K562 (cell line): ENCODE data around the gene TMEM14C. TPM values are rescaled to one million over a fixed set of nuclear protein-coding genes. Genes with fewer than 3 reads are reported as not detected.

Experiments used
- ARNT ChIP-seq, 2 experiments: fragments of 450-650 bp; IDR thresholded peaks; 2 replicates each; pipeline ENCODE4 v1.6.1; 2016; ENCODE audit warnings: mild to moderate bottlenecking in 1 of 2
- ATF3 ChIP-seq, 2 experiments: fragments of 450-650 bp in 1 of 2; sonication (generic) in 1 of 2; formaldehyde crosslinking in 1 of 2; IDR thresholded peaks in 1 of 2; conservative IDR thresholded peaks in 1 of 2; 2 replicates each; pipeline versions ENCODE4 v1.6.1 to v1.8.1; 2016 to 2023; ENCODE audit warnings: mild to moderate bottlenecking in 2 of 2, moderate library complexity in 2 of 2, inconsistent platforms in 1 of 2, missing genetic modification reagents in 1 of 2
- CHD7 ChIP-seq: fragments of 200-600 bp; sonication (generic); IDR thresholded peaks from one replicate; pipeline ENCODE4 v1.6.1; 2012; ENCODE audit warnings: mild to moderate bottlenecking, low read depth, low read length, inconsistent platforms
- DPF2 ChIP-seq: fragments of 450-650 bp; IDR thresholded peaks from 2 replicates; pipeline ENCODE4 v1.6.1; 2016
- E2F6 ChIP-seq, 2 experiments: IDR thresholded peaks; 2 replicates each; pipeline ENCODE4 v1.6.1; 2011; ENCODE audit warnings: borderline replicate concordance in 1 of 2, control low read depth in 1 of 2, low read depth in 1 of 2, low read length in 1 of 2, mild to moderate bottlenecking in 1 of 2, mixed read lengths in 1 of 2, moderate library complexity in 1 of 2; ENCODE audit not compliant: insufficient read depth in 1 of 2, insufficient read length in 1 of 2, poor library complexity in 1 of 2, severe bottlenecking in 1 of 2; ENCODE audit errors: extremely low read depth in 1 of 2
- MCM2 ChIP-seq: fragments of 450-650 bp; IDR thresholded peaks from 2 replicates; pipeline ENCODE4 v1.6.1; 2017; ENCODE audit warnings: low read depth, mild to moderate bottlenecking
- MYNN ChIP-seq, 2 experiments: sonication (generic); formaldehyde crosslinking in 1 of 2; IDR thresholded peaks; 2 replicates each; pipeline versions ENCODE4 v1.5.0 to v1.6.1; 2016 to 2020; ENCODE audit warnings: antibody characterized with exemption in 1 of 2, missing genetic modification reagents in 1 of 2
- POLR2A ChIP-seq: fragments of 450-650 bp; conservative IDR thresholded peaks from 2 replicates; pipeline ENCODE4 v1.6.1; 2016
- RBM39 ChIP-seq: fragments of 200-400 bp; formaldehyde crosslinking; optimal IDR thresholded peaks from 2 replicates; pipeline ENCODE3; 2018; ENCODE audit warnings: low read depth, low read length
- SRF ChIP-seq, 2 experiments: fragments of 250-450, 450-650 bp in 1 of 2; sonication (Bioruptor Pico) in 1 of 2; sonication (generic) in 1 of 2; formaldehyde crosslinking; IDR thresholded peaks; 2 replicates each; pipeline versions ENCODE4 v1.5.0 to v1.5.1; 2020 to 2022; ENCODE audit warnings: mild to moderate bottlenecking in 1 of 2, missing genetic modification reagents in 1 of 2
- TFAP4 ChIP-seq: sonication (generic); formaldehyde crosslinking; IDR thresholded peaks from 2 replicates; pipeline ENCODE4 v1.8.0; 2022; ENCODE audit warnings: missing genetic modification reagents, mild to moderate bottlenecking, moderate library complexity, borderline replicate concordance
- ZBTB8A ChIP-seq: fragments of 450-650 bp; IDR thresholded peaks from 2 replicates; pipeline ENCODE4 v1.6.1; 2018; ENCODE audit warnings: mild to moderate bottlenecking, moderate library complexity; ENCODE audit not compliant: partially characterized antibody
- ZNF75A ChIP-seq: fragments of 450-650 bp; formaldehyde crosslinking; IDR thresholded peaks from 2 replicates; pipeline ENCODE4 v1.4.0; 2020; ENCODE audit warnings: mild to moderate bottlenecking
- ZNF785 ChIP-seq: fragments of 250-450 bp; sonication (Bioruptor Pico); IDR thresholded peaks from 2 replicates; pipeline ENCODE4 v1.4.0; 2020; ENCODE audit warnings: mild to moderate bottlenecking
- polyA plus RNA-seq, 8 experiments: library from polyadenylated mRNA; depleted of rRNA in 4 of 8; stranded (reverse) in 5 of 8; unstranded in 3 of 8; fragments of >200 nt; fragmentation: Nextera tagmentation in 2 of 8; fragmentation: Illumina TruSeq in 1 of 8; extraction: Ambion mirVana in 2 of 8; extraction: Trizol in 1 of 8; gene quantifications; 2 replicates each; pipeline versions ENCODE4 v1.2.1 to v1.2.3, GENCODE V29; 2011 to 2014; ENCODE audit warnings: inconsistent platforms in 1 of 8, missing spikeins in 1 of 8
- total RNA-seq, 7 experiments: library from RNA; depleted of rRNA in 6 of 7; stranded (reverse); fragments of >200 nt in 6 of 7; fragmentation: Illumina TruSeq in 2 of 7; extraction: Trizol in 2 of 7; gene quantifications; 2 replicates each; pipeline versions ENCODE4 v1.2.1 to v1.2.3, GENCODE V29; 2011 to 2021; ENCODE audit warnings: low replicate concordance in 1 of 7

The TMEM14C gene
- total and polyA plus RNA-seq, 9 of the 15 experiments (the other 6 are each of a cell fraction or from before 2014, with no cell fraction given) = 151 to 496 (median 263) TPM

- no peak for TF ChIP-seq ZBTB8A
- no peak for TF ChIP-seq ATF3 (IDR thresholded peaks at IDR 0.05)
- TF ChIP-seq ATF3 (CRISPR knock-in tag; conservative IDR thresholded peaks at IDR 0.05) = no peak; the same call in 1 of the 2 replicates
- peak; percentile 86 for TF ChIP-seq DPF2
- no peak for TF ChIP-seq E2F6 (IDR thresholded peaks at IDR 0.05; ENCODE audit: borderline replicate concordance in 1 of 2, extremely low read depth in 1 of 2, insufficient read depth in 1 of 2, insufficient read length in 1 of 2, low read depth in 1 of 2, low read length in 1 of 2, poor library complexity in 1 of 2, severe bottlenecking in 1 of 2)
- TF ChIP-seq CHD7 = no peak
- TF ChIP-seq TFAP4 = 0 out of 2 replicates have a peak, but pooled peaks have one; percentile 23
- peak in 1 of 2 experiments; percentile 87; a peak in 1 of 4 replicates for TF ChIP-seq ARNT (IDR thresholded peaks at IDR 0.05)
- no peak for TF ChIP-seq SRF (CRISPR knock-in tag; IDR thresholded peaks at IDR 0.05)
- no peak for TF ChIP-seq ZNF785
- TF ChIP-seq POLR2A = no peak
- TF ChIP-seq RBM39 = no peak
- TF ChIP-seq MYNN (IDR thresholded peaks at IDR 0.05) = peak; percentile 100
- TF ChIP-seq MYNN (CRISPR knock-in tag; IDR thresholded peaks at IDR 0.05) = peak; percentile 32; the same call in 1 of the 2 replicates
- TF ChIP-seq MCM2 = no peak
- no peak for TF ChIP-seq ZNF75A
Observed at GRCh38 chr6:10749734-10750133, 26.9 kb downstream of the TMEM14C start (continued).
